Mucosa of rectum (tissue), 2 donors: ENCODE results near the gene PDZRN3.

ENCODE experiments used
- H3K27ac ChIP-seq, 2 donors: one replicate each; pipeline ENCODE4 v1.7.0; 2013; ENCODE audit warnings: inconsistent platforms in 2 of 2, low read depth in 2 of 2, low read length in 2 of 2
- H3K27me3 ChIP-seq, 2 donors: one replicate each; pipeline ENCODE4 v1.7.0; 2013; ENCODE audit warnings: low read length in 2 of 2; ENCODE audit not compliant: control insufficient read depth in 2 of 2, insufficient read depth in 2 of 2
- H3K36me3 ChIP-seq, 2 donors: one replicate each; pipeline ENCODE4 v1.7.0; 2013; ENCODE audit warnings: low read length in 2 of 2; ENCODE audit not compliant: control insufficient read depth in 2 of 2, insufficient read depth in 2 of 2
- H3K4me1 ChIP-seq, 2 donors: one replicate each; pipeline ENCODE4 v1.7.0; 2013; ENCODE audit warnings: low read length in 2 of 2, mild to moderate bottlenecking in 1 of 2; ENCODE audit not compliant: control insufficient read depth in 2 of 2, insufficient read depth in 2 of 2
- H3K4me3 ChIP-seq, 2 donors: one replicate each; pipeline ENCODE4 v1.7.0; 2013; ENCODE audit warnings: low read length in 2 of 2
- H3K9ac ChIP-seq, 2 donors: one replicate each; pipeline ENCODE4 v1.7.0; 2013; ENCODE audit warnings: low read length in 2 of 2, low read depth in 1 of 2, mild to moderate bottlenecking in 1 of 2
- H3K9me3 ChIP-seq, 2 donors: one replicate each; pipeline ENCODE4 v1.7.0; 2013; ENCODE audit warnings: low read length in 2 of 2; ENCODE audit not compliant: control insufficient read depth in 2 of 2
- donor health status: healthy.
- donor health status: Normal muscosa, but diverticular disease.

Gene PDZRN3

GRCh38 chr3:73379465-73379864 lies 245.3 kb downstream of the PDZRN3 start:
- peaks cover 7 to 12% of the 10 kb centered on the region in 2 donors for H3K36me3 ChIP-seq
- no peak overlapping the region for H3K4me3 ChIP-seq
- no peaks in the 10 kb centered on the region for H3K4me1 ChIP-seq
- H3K9me3 ChIP-seq, result no peaks in the 10 kb centered on the region
- no peaks in the 10 kb centered on the region for H3K27me3 ChIP-seq
- no peak overlapping the region for H3K27ac ChIP-seq
- H3K9ac ChIP-seq, result no peak overlapping the region

- Histone ChIP-seq H3K36me3 (peaks cover 0 to under 1% of the 10 kb centered on the region in 2 donors), H3K4me3 (no peak overlapping the region), H3K9ac (no peak overlapping the region), H3K27ac (no peak overlapping the region), H3K27me3 (no peaks in the 10 kb centered on the region), H3K4me1 (no peaks in the 10 kb centered on the region), H3K9me3 (no peaks in the 10 kb centered on the region)
Measured at GRCh38 chr3:73378207-73378606, 246.5 kb downstream of the PDZRN3 start.

GRCh38 chr3:73365756-73366397 lies 258.9 kb downstream of the PDZRN3 start:
- H3K4me3 ChIP-seq, result no peak overlapping the region

GRCh38 chr3:73364517-73364916 lies 260.2 kb downstream of the PDZRN3 start:
- Histone ChIP-seq H3K9ac (no peak overlapping the region), H3K27ac (no peak overlapping the region)

More at GRCh38 chr3:73365756-73366397, 258.9 kb downstream of the PDZRN3 start:
- no peak overlapping the region for H3K9ac ChIP-seq
- no peaks in the 10 kb centered on the region for H3K36me3 ChIP-seq
- H3K27ac ChIP-seq, result peak overlapping the region in 1 of 2 donors; percentile 9
- no peaks in the 10 kb centered on the region for H3K27me3 ChIP-seq
- no peaks in the 10 kb centered on the region for H3K4me1 ChIP-seq
- no peaks in the 10 kb centered on the region for H3K9me3 ChIP-seq

GRCh38 chr3:73363093-73363492 lies 261.6 kb downstream of the PDZRN3 start:
- H3K36me3 ChIP-seq, result no peaks in the 10 kb centered on the region
- H3K4me1 ChIP-seq, result no peaks in the 10 kb centered on the region
- no peaks in the 10 kb centered on the region for H3K9me3 ChIP-seq
- no peak overlapping the region for H3K27ac ChIP-seq
- H3K4me3 ChIP-seq, result no peak overlapping the region
- H3K9ac ChIP-seq, result no peak overlapping the region
- H3K27me3 ChIP-seq, result no peaks in the 10 kb centered on the region

More at GRCh38 chr3:73364517-73364916, 260.2 kb downstream of the PDZRN3 start:
- no peak overlapping the region for H3K4me3 ChIP-seq
- no peaks in the 10 kb centered on the region for H3K9me3 ChIP-seq
- no peaks in the 10 kb centered on the region for H3K4me1 ChIP-seq
- H3K27me3 ChIP-seq, result no peaks in the 10 kb centered on the region
- no peaks in the 10 kb centered on the region for H3K36me3 ChIP-seq

- Histone ChIP-seq H3K4me1 (no peaks in the 10 kb centered on the region), H3K27ac (no peak overlapping the region), H3K9ac (no peak overlapping the region), H3K9me3 (no peaks in the 10 kb centered on the region), H3K4me3 (no peak overlapping the region), H3K36me3 (no peaks in the 10 kb centered on the region), H3K27me3 (no peaks in the 10 kb centered on the region)
Measured at GRCh38 chr3:73361591-73361990, 263.1 kb downstream of the PDZRN3 start.

- Histone ChIP-seq H3K9me3 (no peaks in the 10 kb centered on the region), H3K4me1 (no peaks in the 10 kb centered on the region), H3K36me3 (no peaks in the 10 kb centered on the region), H3K27me3 (no peaks in the 10 kb centered on the region), H3K27ac (no peak overlapping the region), H3K4me3 (no peak overlapping the region), H3K9ac (no peak overlapping the region)
Measured at GRCh38 chr3:73353649-73354217, 271.0 kb downstream of the PDZRN3 start.

- Histone ChIP-seq H3K27me3 (no peaks in the 10 kb centered on the region), H3K27ac (no peak overlapping the region), H3K4me3 (no peak overlapping the region), H3K36me3 (no peaks in the 10 kb centered on the region), H3K4me1 (no peaks in the 10 kb centered on the region), H3K9me3 (no peaks in the 10 kb centered on the region), H3K9ac (no peak overlapping the region)
Measured at GRCh38 chr3:73352841-73353645, 271.7 kb downstream of the PDZRN3 start.

GRCh38 chr3:73351423-73352071 lies 273.2 kb downstream of the PDZRN3 start:
- Histone ChIP-seq H3K9ac (no peak overlapping the region), H3K27me3 (no peaks in the 10 kb centered on the region), H3K4me3 (no peak overlapping the region), H3K4me1 (no peaks in the 10 kb centered on the region), H3K36me3 (no peaks in the 10 kb centered on the region), H3K9me3 (no peaks in the 10 kb centered on the region), H3K27ac (no peak overlapping the region)

- no peaks in the 10 kb centered on the region for H3K4me1 ChIP-seq
- no peaks in the 10 kb centered on the region for H3K36me3 ChIP-seq
- H3K4me3 ChIP-seq, result no peak overlapping the region
- H3K9ac ChIP-seq, result no peak overlapping the region
- H3K9me3 ChIP-seq, result no peaks in the 10 kb centered on the region
- no peaks in the 10 kb centered on the region for H3K27me3 ChIP-seq
- no peak overlapping the region for H3K27ac ChIP-seq
Measured at GRCh38 chr3:73350996-73351395, 273.7 kb downstream of the PDZRN3 start.
